Colonic mucosa (tissue), 4 donors: ENCODE data around the gene PPP1R13L. TPM values are rescaled to one million over a fixed set of nuclear protein-coding genes. Genes with fewer than 3 reads are reported as not detected.
A peak's percentile ranks its signal among the peaks of the same experiment; 100 is the strongest.

Experiments
- DNase-seq: peaks from one replicate; pipeline ENCODE4 v3.0.0-alpha.2; 2020
- H3K27ac ChIP-seq: fragments of 200-600 bp; one replicate; pipeline ENCODE4 v1.8.0; 2021
- H3K27me3 ChIP-seq: fragments of 200-600 bp; one replicate; pipeline ENCODE4 v1.8.0; 2021
- H3K36me3 ChIP-seq: fragments of 200-600 bp; one replicate; pipeline ENCODE4 v1.8.0; 2021
- H3K4me1 ChIP-seq: fragments of 200-600 bp; one replicate; pipeline ENCODE4 v1.8.0; 2021; ENCODE audit warnings: mild to moderate bottlenecking
- H3K4me3 ChIP-seq: fragments of 200-600 bp; one replicate; pipeline ENCODE4 v1.8.0; 2021
- H3K9ac ChIP-seq, 2 donors: one replicate each; pipeline ENCODE4 v1.7.0; 2013; ENCODE audit warnings: control low read depth in 2 of 2, low read depth in 2 of 2, low read length in 2 of 2
- H3K9me3 ChIP-seq: fragments of 200-600 bp; one replicate; pipeline ENCODE4 v1.8.0; 2021
- intact Hi-C: fragments of 100-400 bp; cut with DNase I; formaldehyde crosslinking; loops from one replicate; pipeline ENCODE4 v1.14.1; 2022
- total RNA-seq, 2 donors: library from RNA; stranded (reverse); fragmentation: NEBNext Ultra II Directional in 1 of 2; extraction: Animal tissue kit (Norgen Biotek cat#: 25700) in 1 of 2; gene quantifications; one replicate each; pipeline ENCODE4 v1.2.1, GENCODE V29; 2021
- TF ChIP-seq, protein P1 (sequence below): fragments of 200-600 bp; IDR thresholded peaks from one replicate; pipeline ENCODE4 v1.8.0; 2022; ENCODE audit warnings: antibody characterized with exemption, mild to moderate bottlenecking
- donor health status: healthy.
- donor health status: DM: no; HTN: no; CAD: no.
- donor health status: DM: no; HTN: no; CAD: no.

PPP1R13L gene
- total RNA-seq, 2 donors from 2014 or later, result 25.9 to 46.2 TPM

GRCh38 chr19:45346449-45346848 is 58.4 kb downstream of the PPP1R13L start:
- peaks cover 8% of the 10 kb centered on the region for H3K27me3 ChIP-seq
- no peak overlapping the region for H3K27ac ChIP-seq
- H3K36me3 ChIP-seq, result no peaks in the 10 kb centered on the region
- intact Hi-C loops, result no loop called here
- no peaks in the 10 kb centered on the region for H3K4me1 ChIP-seq
- H3K4me3 ChIP-seq, result no peak overlapping the region
- TF ChIP-seq, protein P1, sequence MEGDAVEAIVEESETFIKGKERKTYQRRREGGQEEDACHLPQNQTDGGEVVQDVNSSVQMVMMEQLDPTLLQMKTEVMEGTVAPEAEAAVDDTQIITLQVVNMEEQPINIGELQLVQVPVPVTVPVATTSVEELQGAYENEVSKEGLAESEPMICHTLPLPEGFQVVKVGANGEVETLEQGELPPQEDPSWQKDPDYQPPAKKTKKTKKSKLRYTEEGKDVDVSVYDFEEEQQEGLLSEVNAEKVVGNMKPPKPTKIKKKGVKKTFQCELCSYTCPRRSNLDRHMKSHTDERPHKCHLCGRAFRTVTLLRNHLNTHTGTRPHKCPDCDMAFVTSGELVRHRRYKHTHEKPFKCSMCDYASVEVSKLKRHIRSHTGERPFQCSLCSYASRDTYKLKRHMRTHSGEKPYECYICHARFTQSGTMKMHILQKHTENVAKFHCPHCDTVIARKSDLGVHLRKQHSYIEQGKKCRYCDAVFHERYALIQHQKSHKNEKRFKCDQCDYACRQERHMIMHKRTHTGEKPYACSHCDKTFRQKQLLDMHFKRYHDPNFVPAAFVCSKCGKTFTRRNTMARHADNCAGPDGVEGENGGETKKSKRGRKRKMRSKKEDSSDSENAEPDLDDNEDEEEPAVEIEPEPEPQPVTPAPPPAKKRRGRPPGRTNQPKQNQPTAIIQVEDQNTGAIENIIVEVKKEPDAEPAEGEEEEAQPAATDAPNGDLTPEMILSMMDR, result no peak
- H3K9me3 ChIP-seq, result no peaks in the 10 kb centered on the region
- no peak overlapping the region for H3K9ac ChIP-seq
- no peak for DNase-seq

DNA sequence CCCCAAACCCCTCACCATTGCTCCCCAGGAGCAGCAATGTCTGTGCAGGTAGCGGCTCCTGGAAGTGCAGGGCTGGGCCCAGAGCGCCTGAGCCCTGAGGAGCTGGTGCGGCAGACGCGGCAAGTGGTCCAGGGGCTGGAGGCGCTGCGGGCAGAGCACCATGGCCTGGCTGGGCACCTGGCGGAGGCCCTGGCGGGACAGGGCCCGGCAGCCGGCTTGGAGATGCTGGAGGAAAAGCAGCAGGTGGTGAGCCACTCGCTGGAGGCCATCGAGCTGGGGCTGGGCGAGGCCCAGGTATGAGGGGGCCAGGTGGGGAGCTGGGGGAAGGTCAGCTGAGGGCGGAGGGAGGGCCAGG is 59.4 kb downstream of the PPP1R13L start:
- H3K4me3 ChIP-seq, result no peak overlapping the region
- no peaks in the 10 kb centered on the region for H3K9me3 ChIP-seq
- TF ChIP-seq, protein P1, result no peak
- H3K27me3 ChIP-seq, result peaks cover 8% of the 10 kb centered on the region
- H3K36me3 ChIP-seq, result no peaks in the 10 kb centered on the region
- H3K4me1 ChIP-seq, result no peaks in the 10 kb centered on the region
- DNase-seq, result no peak
- no peak overlapping the region for H3K27ac ChIP-seq
- H3K9ac ChIP-seq, result no peak overlapping the region
- intact Hi-C loops, result no loop called here

- Histone ChIP-seq H3K36me3 (no peaks in the 10 kb centered on the region), H3K27me3 (peaks cover 8% of the 10 kb centered on the region), H3K27ac (no peak overlapping the region), H3K9ac (no peak overlapping the region), H3K4me3 (no peak overlapping the region), H3K9me3 (no peaks in the 10 kb centered on the region), H3K4me1 (no peaks in the 10 kb centered on the region)
- no peak for DNase-seq
- TF ChIP-seq, protein P1, result no peak
- intact Hi-C loops, result no loop called here
These were observed 60.0 kb downstream of the PPP1R13L start for GRCh38 chr19:45344621-45345505.

DNA sequence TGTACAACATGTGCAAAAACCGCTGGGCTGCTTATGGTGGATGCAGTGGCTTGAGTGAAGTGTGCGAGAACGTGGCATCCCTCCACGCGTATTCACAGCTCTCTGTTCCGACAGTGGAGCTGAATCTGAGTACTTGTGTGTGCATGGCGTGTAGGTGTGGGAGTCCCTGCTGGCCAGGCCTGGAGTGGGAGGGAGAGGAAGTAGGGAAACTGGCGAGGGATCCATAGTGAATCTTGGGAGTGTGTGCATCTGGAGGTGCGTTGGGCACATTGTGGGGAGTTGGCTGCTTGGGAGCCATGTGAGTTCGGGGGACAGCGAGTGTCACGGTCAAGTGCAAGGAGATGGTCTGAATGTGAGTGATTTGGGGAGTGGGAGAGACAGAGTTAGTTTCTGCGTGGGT is 62.0 kb downstream of the PPP1R13L start:
- H3K9me3 ChIP-seq, result no peaks in the 10 kb centered on the region
- H3K36me3 ChIP-seq, result no peaks in the 10 kb centered on the region
- no peak overlapping the region for H3K9ac ChIP-seq
- H3K4me1 ChIP-seq, result no peaks in the 10 kb centered on the region
- peaks cover 8% of the 10 kb centered on the region for H3K27me3 ChIP-seq
- no peak overlapping the region for H3K4me3 ChIP-seq
- no peak for DNase-seq
- TF ChIP-seq, protein P1, result no peak
- intact Hi-C loops, result no loop called here
- no peak overlapping the region for H3K27ac ChIP-seq

GRCh38 chr19:45340899-45341453 is 63.9 kb downstream of the PPP1R13L start:
- TF ChIP-seq, protein P1, result no peak
- Histone ChIP-seq H3K27me3 (peaks cover 8% of the 10 kb centered on the region), H3K9me3 (no peaks in the 10 kb centered on the region), H3K4me3 (peak overlapping the region; percentile 15), H3K9ac (no peak overlapping the region), H3K27ac (no peak overlapping the region), H3K36me3 (no peaks in the 10 kb centered on the region), H3K4me1 (no peaks in the 10 kb centered on the region)
- DNase-seq, result no peak
- intact Hi-C loops, result no loop called here
